NK-92 (cell line): ENCODE results near the gene TGFBR3L.
"Not testable (repeated sequence)": the region's sequence is repeated elsewhere in the genome, so short reads cannot be mapped to it uniquely, and the experiment has no call there.

Experiments used
- DNase-seq: peaks from one replicate; lab custom pipeline; 2025; ENCODE audit not compliant: unreplicated experiment; lab: John Stamatoyannopoulos, UW

The TGFBR3L gene

GRCh38 chr19:7879111-7879807 is 35.4 kb upstream of the TGFBR3L start:
- no peak for DNase-seq

GRCh38 chr19:7879836-7880235 is 34.8 kb upstream of the TGFBR3L start:
- no peak for DNase-seq

- no peak for DNase-seq
These were observed 32.7 kb upstream of the TGFBR3L start for GRCh38 chr19:7881910-7882309.

DNA sequence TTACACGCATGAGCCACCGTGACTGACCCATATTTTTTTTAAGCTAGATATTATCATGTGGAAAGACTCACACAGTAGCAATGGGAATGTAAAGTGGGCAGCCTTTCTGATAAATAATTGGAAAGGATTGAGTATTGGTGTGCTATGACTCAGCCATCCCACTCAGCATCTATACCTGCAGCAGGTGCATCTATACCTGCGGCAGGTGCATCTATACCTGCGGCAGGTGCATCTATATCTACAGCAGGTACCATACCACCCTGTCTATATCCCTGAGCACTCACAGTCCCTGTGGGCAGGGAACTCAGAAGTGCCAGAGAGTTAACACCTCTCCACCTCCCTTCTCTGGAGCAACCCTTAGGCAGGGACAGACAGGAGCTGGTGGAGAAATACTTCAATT is 31.5 kb upstream of the TGFBR3L start:
- DNase-seq: no peak

DNA sequence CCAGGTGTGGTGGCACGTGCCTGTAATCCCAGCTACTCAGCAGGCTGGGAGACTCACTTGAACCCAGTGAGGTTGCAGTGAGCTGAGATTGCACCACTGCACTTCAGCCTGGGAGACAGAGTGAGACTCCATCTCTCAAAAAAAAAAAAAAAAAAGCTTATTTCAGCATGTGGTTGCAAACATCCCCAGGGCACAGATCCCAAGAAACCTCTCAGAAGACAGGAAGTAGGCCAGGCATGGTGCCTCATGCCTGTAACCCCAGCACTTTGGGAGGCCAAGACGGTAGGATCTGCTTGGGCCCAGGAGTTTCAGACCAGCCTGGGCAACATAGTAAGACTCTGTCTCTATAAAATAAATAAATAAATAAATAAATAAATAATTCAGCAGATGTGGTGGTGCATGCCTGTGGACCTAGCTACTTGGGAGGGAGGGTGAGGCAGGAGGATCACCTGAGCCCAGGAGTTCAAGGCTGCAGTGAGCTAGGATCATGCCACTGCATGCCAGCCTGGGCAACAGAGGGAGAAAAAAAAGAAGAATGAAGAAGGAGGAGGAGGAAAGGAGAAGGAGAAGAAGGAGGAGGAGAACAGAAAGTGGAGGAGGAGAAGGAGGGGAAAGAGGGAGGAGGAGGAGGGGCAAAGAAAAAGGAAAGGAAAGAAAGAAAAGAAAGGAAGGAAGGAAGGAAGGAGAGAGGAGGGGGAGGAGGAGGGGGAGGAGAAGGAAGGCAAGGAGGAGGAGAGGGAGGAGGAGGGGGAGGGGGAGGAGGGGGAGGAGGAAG is 30.6 kb upstream of the TGFBR3L start:
- no peak for DNase-seq

DNA sequence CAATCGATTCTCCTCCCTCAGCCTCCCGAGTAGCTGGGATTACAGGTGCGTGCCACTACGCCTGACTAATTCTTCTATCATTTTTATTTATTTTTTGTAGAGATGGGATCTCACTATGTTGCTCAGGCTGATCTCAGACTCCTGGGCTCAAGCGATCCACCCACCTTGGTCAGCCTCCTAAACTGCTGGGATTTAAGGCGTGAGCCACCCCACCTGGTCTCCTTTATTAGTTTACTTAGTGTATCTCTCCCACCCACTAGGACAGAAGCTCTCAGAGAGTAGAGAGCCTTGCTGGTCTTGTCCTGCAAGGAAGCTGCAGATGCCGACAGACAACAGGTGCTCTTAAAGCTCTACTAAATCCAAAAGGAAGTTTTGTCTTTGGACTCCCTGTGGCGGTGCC is 28.8 kb upstream of the TGFBR3L start:
- DNase-seq: no peak

DNA sequence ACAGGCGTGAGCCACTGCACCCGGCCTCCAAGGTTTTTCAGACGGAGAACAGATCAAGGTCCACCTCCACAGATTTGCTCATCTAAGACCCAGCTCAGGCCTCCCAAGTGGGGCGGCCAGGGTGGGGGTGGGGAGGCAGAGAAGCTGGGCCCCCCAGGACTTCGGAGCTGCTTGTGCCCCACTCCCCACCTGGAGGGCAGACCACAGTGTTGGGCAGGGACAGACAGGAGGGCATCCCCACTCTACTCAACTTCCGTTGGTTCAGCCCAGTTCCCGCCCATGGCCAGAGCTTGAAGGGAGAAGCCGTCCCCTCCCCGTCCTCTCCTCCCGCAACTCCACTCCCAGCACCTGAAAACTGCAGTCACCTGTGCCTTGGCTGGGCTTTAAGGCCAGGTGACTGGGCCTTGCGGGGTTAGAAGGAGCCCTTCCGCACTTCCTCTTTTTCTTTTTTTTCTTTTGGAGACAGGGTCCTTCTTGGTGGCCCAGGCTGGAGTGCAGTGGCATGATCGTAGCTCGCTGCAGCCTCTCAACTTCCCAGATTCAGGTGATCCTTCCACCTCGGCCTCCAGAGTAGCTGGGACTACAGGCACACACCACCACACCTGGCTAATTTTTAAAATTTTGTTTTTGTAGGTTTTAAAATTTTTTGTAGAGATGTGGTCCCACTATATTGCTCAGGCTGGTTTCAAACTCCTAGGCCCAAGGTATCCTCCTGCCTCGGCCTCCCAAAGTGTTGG is 27.1 kb upstream of the TGFBR3L start:
- DNase-seq: no peak

DNA sequence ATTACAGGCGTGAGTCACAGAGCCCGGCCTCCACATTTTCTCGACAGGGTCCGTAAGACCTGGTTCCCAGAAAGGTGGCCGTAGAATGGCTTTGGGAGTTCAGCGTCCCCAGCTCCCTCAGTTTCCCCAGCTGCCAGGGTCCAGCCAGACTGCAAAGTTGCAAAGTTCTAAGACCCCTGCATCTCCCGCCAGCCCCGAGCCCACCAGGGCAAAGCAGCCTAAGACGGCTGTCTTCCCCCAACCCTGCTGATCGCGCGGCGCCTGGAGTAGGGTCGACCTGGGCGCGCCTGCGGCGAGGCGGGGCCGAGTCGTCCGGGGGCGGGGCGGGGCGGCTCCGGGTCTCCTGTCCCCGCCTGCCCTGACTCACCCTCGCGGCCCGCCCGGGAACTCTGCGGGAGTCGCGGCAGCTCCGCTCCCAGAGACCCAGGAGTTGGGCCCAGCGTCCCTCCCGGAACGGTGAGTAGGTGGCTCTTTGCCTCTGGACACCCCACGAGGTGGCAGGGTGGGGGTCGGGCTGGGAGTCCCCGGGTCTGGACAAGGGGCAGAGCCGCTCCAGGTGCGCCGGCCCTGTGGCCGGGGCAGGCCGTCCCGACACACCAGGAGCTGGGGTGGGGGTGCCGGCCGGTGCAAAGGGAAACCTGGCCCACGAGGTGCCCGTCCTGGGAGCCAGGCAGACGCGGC is 26.3 kb upstream of the TGFBR3L start, which contains the start of gene LRRC8E:
Gene LRRC8E, plus strand, starts transcription at position 366 of the 681 bp plus-strand sequence. CDS start 7,094 bp downstream, outside the sequence.
- DNase-seq: no peak

- DNase-seq: no peak
These were observed 25.8 kb upstream of the TGFBR3L start for GRCh38 chr19:7888826-7889217.

DNA sequence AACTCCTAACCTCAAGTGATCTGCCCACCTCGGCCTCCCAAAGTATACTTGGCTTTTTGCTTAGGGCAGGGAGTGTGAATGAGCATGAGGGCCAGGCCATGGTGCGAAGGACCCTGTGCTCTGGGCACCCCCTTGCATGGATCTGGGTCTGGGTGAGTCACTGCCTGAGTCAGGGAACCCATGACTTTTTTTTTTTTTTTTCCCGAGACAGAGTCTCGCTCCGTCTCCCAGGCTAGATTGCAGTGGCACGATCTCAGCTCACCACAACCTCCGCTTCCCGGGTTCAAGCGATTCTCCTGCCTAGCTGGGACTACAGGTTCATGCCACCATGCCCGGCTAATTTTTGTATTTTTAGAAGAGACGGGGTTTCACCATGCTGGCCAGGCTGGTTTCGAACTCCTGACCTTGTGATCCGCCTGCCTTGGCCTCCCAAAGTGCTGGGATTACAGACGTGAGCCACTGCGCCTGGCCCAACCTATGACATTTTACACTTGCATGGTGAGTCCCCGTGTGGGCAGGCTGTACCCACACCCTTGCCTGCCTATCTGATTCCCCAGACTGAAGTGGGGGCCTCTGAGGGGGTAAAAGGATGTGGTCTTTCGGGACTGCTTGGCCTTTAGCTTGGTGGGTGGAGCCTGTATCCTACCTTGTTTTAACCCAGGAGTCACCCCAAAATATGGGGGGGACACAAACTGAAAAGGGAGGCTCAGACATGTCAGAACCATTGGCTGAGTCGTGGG is 21.1 kb upstream of the TGFBR3L start:
- not testable (repeated sequence) for DNase-seq

DNA sequence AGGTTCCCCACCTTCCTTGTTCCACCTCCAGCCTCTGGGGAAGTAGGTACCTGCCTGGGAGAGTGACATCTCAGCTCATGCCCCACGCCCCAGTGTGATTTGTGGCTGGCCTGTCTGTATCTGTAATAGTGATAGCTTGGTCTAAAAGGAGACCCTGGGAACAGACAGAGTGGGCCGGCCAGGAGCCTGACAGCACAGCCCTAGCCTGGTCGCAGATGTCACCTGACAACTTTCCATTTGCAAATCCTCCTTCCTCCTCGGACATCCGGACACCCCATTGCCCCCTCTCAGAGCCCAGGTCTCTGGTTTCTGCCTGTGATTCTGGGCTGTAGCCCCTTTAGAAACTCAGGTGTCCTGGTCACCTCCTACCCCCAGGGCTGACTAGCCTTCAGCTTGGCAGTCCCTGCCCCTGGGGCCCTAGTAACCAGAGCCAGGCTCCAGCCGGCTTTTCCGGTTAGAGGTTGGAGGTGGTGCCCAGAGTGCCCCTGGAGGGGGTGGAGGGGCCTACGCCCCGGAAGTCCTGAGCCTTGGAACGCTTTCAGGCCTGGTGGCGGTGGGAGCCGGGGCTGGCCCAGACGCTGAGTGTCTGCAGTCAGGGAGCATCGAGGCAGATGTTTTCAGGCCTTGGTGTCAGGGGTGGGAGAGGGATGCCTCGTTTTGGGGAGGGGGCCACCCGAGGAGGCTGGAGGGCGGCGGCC is 19.9 kb upstream of the TGFBR3L start:
- no peak for DNase-seq

- no peak for DNase-seq
These were observed 19.1 kb upstream of the TGFBR3L start for GRCh38 chr19:7895565-7895964.

DNA sequence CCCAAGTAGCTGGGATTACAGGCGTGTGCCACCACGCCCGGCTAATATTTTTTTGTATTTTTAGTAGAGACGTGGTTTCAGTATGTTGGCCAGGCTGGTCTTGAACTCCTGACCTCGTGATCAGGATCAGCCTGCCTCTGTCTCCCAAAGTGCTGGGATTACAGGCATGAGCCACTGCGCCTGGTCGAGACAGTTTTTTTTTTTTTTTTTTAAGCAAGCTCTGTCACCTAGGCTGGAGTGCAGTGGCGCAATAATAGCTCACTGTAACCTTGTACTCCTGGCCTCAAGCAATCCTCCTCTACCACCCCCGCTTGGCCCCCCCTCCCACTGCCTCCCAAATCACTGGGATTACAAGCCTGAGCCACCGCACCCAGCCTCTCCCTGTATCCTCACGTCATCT is 17.3 kb upstream of the TGFBR3L start:
- no peak for DNase-seq

DNA sequence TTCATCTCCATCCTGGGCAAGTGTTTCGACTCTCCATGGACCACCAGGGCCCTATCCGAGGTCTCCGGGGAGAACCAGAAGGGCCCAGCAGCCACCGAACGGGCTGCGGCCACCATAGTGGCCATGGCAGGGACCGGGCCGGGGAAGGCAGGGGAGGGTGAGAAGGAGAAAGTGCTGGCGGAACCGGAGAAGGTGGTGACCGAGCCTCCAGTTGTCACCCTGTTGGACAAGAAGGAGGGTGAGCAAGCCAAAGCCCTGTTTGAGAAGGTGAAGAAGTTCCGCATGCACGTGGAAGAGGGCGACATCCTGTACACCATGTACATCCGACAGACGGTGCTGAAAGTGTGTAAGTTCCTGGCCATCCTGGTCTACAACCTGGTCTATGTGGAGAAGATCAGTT is 15.7 kb upstream of the TGFBR3L start:
- DNase-seq: no peak

DNA sequence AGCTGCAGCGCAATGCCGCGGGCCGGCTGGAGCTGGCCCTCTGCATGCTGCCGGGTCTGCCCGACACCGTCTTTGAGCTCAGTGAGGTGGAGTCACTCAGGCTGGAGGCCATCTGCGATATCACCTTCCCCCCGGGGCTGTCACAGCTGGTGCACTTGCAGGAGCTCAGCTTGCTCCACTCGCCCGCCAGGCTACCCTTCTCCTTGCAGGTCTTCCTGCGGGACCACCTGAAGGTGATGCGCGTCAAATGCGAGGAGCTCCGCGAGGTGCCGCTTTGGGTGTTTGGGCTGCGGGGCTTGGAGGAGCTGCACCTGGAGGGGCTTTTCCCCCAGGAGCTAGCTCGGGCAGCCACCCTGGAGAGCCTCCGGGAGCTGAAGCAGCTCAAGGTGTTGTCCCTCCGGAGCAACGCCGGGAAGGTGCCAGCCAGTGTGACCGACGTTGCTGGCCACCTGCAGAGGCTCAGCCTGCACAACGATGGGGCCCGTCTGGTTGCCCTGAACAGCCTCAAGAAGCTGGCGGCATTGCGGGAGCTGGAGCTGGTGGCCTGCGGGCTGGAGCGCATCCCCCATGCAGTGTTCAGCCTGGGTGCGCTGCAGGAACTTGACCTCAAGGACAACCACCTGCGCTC is 14.8 kb upstream of the TGFBR3L start:
- no peak for DNase-seq

DNA sequence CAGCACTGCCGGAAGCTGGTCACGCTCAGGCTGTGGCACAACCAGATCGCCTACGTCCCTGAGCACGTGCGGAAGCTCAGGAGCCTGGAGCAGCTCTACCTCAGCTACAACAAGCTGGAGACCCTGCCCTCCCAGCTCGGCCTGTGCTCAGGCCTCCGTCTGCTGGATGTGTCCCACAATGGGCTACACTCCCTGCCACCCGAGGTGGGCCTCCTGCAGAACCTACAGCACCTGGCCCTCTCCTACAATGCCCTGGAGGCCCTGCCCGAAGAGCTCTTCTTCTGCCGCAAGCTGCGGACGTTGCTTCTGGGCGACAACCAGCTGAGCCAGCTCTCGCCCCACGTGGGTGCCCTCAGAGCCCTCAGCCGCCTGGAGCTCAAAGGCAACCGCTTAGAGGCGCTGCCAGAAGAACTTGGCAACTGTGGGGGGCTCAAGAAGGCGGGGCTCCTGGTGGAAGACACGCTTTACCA is 14.2 kb upstream of the TGFBR3L start:
- DNase-seq: no peak

- no peak for DNase-seq
These were observed 13.7 kb upstream of the TGFBR3L start for GRCh38 chr19:7900931-7901330.

GRCh38 chr19:7901337-7901736 is 13.3 kb upstream of the TGFBR3L start:
- DNase-seq: no peak

DNA sequence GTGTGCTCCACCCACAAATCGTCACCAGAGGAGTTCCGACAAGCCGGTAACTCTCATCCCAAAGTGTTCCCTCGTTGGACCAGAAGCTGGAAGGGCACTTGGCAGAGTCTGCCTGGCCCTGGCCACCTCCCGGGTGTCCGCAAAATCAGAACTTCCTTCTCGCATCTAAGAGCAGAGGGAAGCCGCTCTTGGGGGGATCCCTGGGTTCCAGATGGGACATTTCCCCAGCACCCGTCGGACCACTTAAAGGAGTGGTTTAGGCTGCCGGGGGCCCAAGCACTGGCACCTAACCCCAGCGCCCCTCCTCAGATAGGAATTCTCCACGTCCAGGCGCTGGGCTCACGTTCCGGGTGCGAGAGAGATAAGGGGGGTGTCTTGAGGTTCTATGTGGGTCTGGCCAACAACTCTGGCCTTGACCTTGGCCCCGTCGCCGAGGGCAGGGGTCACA is 11.8 kb upstream of the TGFBR3L start:
- no peak for DNase-seq
